SJCRH30 (cell line): ENCODE measurements around the gene FAM236C. TPM values are rescaled to one million over a fixed set of nuclear protein-coding genes. Genes with fewer than 3 reads are reported as not detected.
"Not testable (repeated sequence)": the region's sequence is repeated elsewhere in the genome, so short reads cannot be mapped to it uniquely, and the experiment has no call there.

Experiments
- DNase-seq, 2 experiments: peaks; one replicate each; pipeline ENCODE4 v3.0.0-alpha.2; 2015 to 2020
- H3K27ac ChIP-seq: fragments of 250-450 bp; sonication (Bioruptor Pico); 2 replicates; pipeline ENCODE4 v1.5.1; 2020; ENCODE audit warnings: mild to moderate bottlenecking, moderate library complexity
- H3K27me3 ChIP-seq: fragments of 250-450 bp; sonication (Bioruptor Pico); 2 replicates; pipeline ENCODE4 v1.5.1; 2020; ENCODE audit warnings: mild to moderate bottlenecking, moderate library complexity
- H3K36me3 ChIP-seq: fragments of 250-450 bp; sonication (Bioruptor Pico); 2 replicates; pipeline ENCODE4 v1.5.1; 2020; ENCODE audit warnings: mild to moderate bottlenecking, moderate library complexity
- H3K4me1 ChIP-seq: fragments of 250-450 bp; sonication (Bioruptor Pico); 2 replicates; pipeline ENCODE4 v1.5.1; 2020; ENCODE audit warnings: mild to moderate bottlenecking, moderate library complexity
- H3K4me3 ChIP-seq: fragments of 250-450 bp; sonication (Bioruptor Pico); 2 replicates; pipeline ENCODE4 v1.5.1; 2020; ENCODE audit warnings: mild to moderate bottlenecking, moderate library complexity
- H3K9me3 ChIP-seq: fragments of 250-450 bp; sonication (Bioruptor Pico); replicated peaks from 2 replicates; pipeline ENCODE4 v1.5.1; 2020; ENCODE audit warnings: mild to moderate bottlenecking, moderate library complexity
- total RNA-seq: library from RNA; depleted of rRNA; stranded (reverse); fragments of >200 nt; shearing (Covaris generic); gene quantifications from 2 replicates; pipeline ENCODE4 v1.2.3, GENCODE V29; 2014; rRNA removed

Gene FAM236C
- not detected in 2 replicates for total RNA-seq

- H3K27me3 ChIP-seq, DNase-seq, H3K9me3 ChIP-seq: not testable (repeated sequence)
Measured at GRCh38 chrX:72912315-72912714, at the start of gene FAM236C. FAM236C (plus strand) TSS chrX:72912615; CDS start chrX:72912715, 100 bp downstream.

GRCh38 chrX:72882898-72883297 is 29.5 kb upstream of the FAM236C start:
- H3K27ac ChIP-seq, H3K27me3 ChIP-seq, H3K9me3 ChIP-seq, H3K36me3 ChIP-seq, DNase-seq, H3K4me1 ChIP-seq, H3K4me3 ChIP-seq: not testable (repeated sequence)

More at GRCh38 chrX:72912315-72912714, at the start of gene FAM236C:
- not testable (repeated sequence) for H3K27ac ChIP-seq, H3K36me3 ChIP-seq, H3K4me1 ChIP-seq, H3K4me3 ChIP-seq

GRCh38 chrX:72889740-72890139 is 22.7 kb upstream of the FAM236C start:
- H3K27me3 ChIP-seq, DNase-seq, H3K4me1 ChIP-seq, H3K4me3 ChIP-seq, H3K36me3 ChIP-seq, H3K27ac ChIP-seq, H3K9me3 ChIP-seq: not testable (repeated sequence)

GRCh38 chrX:72916096-72916495 is 3.7 kb downstream of the FAM236C start:
- H3K27me3 ChIP-seq, H3K4me3 ChIP-seq, H3K36me3 ChIP-seq, H3K9me3 ChIP-seq, DNase-seq, H3K27ac ChIP-seq, H3K4me1 ChIP-seq: not testable (repeated sequence)

DNA sequence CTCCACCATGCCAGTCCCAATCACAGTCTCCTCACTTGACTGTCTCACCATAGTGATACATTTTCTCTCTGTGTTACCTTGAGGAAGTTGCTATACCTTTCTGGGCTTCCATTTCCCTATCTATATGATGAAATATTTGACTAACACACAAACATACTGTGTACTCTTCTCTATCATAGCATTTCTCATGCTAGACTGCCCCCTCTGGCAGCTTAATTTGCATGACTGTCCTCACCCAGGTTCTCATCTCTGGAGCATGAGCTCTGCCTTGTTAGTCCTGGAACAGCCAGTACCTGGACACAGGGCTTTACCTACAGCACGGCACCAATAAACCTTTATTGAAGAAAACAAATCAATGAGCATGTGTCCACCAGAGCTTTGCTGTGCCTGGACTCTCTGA is 19.9 kb downstream of the FAM236C start:
- H3K36me3 ChIP-seq, H3K4me3 ChIP-seq, H3K9me3 ChIP-seq, DNase-seq, H3K4me1 ChIP-seq, H3K27me3 ChIP-seq, H3K27ac ChIP-seq: not testable (repeated sequence)

GRCh38 chrX:72936455-72936854 is 24.0 kb downstream of the FAM236C start:
- not testable (repeated sequence) for H3K4me1 ChIP-seq, H3K27me3 ChIP-seq, H3K36me3 ChIP-seq, H3K4me3 ChIP-seq, H3K9me3 ChIP-seq, H3K27ac ChIP-seq, DNase-seq

DNA sequence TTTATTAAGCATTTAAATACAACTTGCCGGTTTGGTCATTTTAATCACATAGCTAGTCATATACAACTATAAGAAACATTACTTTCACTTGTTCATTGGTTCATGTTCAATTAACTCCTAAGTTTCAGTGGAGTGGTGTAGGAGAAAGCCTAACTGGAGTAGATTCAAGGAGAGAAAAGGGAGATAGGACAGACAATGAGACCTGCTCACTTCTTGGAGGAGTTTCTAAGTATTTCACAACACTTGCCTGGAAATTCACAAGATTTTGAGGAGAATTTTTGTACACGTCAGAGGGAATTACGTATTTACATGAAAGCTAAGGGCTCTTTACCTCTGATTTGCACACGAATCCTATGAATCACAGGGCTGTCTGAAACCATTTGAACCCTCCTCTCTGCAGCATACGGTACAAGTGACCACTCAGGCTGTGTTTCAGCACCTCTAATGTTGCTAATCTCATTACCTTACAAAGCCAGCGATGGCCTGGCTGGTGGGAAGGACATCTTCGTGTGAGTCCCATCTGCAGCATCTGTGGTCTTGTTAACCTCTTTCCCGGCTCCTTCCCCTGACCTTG is 24.6 kb downstream of the FAM236C start:
- H3K4me1 ChIP-seq, H3K27ac ChIP-seq, H3K9me3 ChIP-seq, H3K36me3 ChIP-seq, H3K4me3 ChIP-seq, DNase-seq, H3K27me3 ChIP-seq: not testable (repeated sequence)

DNA sequence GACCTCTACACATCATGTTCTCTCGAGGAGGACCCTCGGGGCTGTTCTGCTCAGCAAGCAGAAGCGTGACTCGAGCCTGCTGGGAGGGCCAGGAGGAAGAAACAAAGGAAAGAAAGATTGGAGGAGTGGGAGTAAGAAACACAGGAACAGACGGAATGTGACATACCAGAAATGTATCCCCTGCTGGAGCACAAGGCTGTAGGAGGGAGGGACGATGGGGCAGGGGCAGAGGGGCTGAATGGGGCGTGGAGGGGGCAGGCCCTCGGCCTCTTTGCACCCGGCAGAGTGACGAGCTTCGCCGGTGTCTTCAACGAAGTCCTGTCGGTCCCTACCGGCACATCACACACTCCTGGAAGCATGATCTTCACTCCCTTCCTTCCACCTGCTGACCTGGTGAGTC is 25.5 kb downstream of the FAM236C start, which contains the start of gene FAM236A:
TSS of gene FAM236A (plus strand) at position 301 of the 400 bp plus-strand sequence. CDS start at position 358, 57 bp downstream.
- H3K4me3 ChIP-seq, H3K27ac ChIP-seq, H3K36me3 ChIP-seq, H3K9me3 ChIP-seq, DNase-seq, H3K4me1 ChIP-seq, H3K27me3 ChIP-seq: not testable (repeated sequence)

GRCh38 chrX:72942272-72942671 is 29.9 kb downstream of the FAM236C start:
- H3K27ac ChIP-seq, H3K4me3 ChIP-seq, H3K9me3 ChIP-seq, DNase-seq, H3K27me3 ChIP-seq, H3K4me1 ChIP-seq, H3K36me3 ChIP-seq: not testable (repeated sequence)

- not testable (repeated sequence) for H3K27me3 ChIP-seq, DNase-seq, H3K4me1 ChIP-seq, H3K27ac ChIP-seq, H3K36me3 ChIP-seq, H3K9me3 ChIP-seq, H3K4me3 ChIP-seq
Measured at GRCh38 chrX:72943035-72943818, 30.8 kb downstream of the FAM236C start.

- H3K27me3 ChIP-seq, H3K27ac ChIP-seq, H3K4me1 ChIP-seq, H3K4me3 ChIP-seq, H3K36me3 ChIP-seq, H3K9me3 ChIP-seq, DNase-seq: not testable (repeated sequence)
Measured at GRCh38 chrX:72943819-72944169, 31.4 kb downstream of the FAM236C start, which contains the start of gene DMRTC1. DMRTC1 (minus strand) TSS chrX:72943837; CDS start chrX:72875694, 68,143 bp downstream.

DNA sequence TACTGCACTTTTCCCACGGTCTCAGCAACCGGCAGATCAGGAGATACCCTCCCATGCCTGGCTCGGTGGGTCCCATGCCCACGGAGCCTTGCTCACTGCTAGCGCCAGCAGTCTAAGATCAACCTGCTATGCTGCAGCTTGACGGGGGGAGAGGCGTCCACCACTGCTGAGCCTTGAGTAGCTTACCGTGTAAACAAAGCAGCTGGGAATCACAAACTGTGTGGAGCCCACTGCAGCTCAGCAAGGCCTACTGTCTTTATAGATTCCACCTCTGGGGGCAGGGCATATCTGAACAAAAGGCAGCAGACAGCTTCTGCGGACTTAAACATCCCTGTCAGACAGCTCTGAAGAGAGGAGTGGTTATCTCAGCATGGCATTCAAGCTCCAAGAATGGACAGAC is 47.6 kb downstream of the FAM236C start:
- H3K9me3 ChIP-seq, H3K27me3 ChIP-seq, H3K27ac ChIP-seq, H3K4me3 ChIP-seq, H3K36me3 ChIP-seq, H3K4me1 ChIP-seq, DNase-seq: not testable (repeated sequence)

Other genes starting within 250 kb of the FAM236C start
- gene PHKA1, start 198.3 kb upstream of the FAM236C start, total RNA-seq: not detected in 2 replicates
- not detected in 2 replicates for gene DMRTC1B, start 135.7 kb upstream of the FAM236C start, total RNA-seq
- gene FAM236B, start 130.0 kb upstream of the FAM236C start, total RNA-seq: not detected in 2 replicates
- gene FAM236D, start 104.4 kb upstream of the FAM236C start, total RNA-seq: not detected in 2 replicates
- not detected in 2 replicates for gene FAM236A, start 25.6 kb downstream of the FAM236C start, total RNA-seq
- not detected in 2 replicates for gene DMRTC1, start 31.2 kb downstream of the FAM236C start, total RNA-seq
- not detected in 2 replicates for gene PABPC1L2B, start 90.3 kb downstream of the FAM236C start, total RNA-seq
- not detected in 2 replicates for gene PABPC1L2A, start 166.9 kb downstream of the FAM236C start, total RNA-seq